Ectodermal cell (in vitro differentiated cells): ENCODE results near the gene ARHGEF10L.

Experiments used
- H3K27ac ChIP-seq: 2 replicates; pipeline ENCODE4 v1.7.0; 2013; ENCODE audit warnings: mild to moderate bottlenecking, low read depth, low read length; ENCODE audit not compliant: insufficient read depth, poor library complexity, severe bottlenecking
- H3K27me3 ChIP-seq: 2 replicates; pipeline ENCODE4 v1.7.0; 2013; ENCODE audit warnings: mild to moderate bottlenecking, low read length; ENCODE audit not compliant: insufficient read depth, control insufficient read depth, poor library complexity, severe bottlenecking
- H3K36me3 ChIP-seq: one replicate; pipeline ENCODE4 v1.7.0; 2013; ENCODE audit warnings: low read length; ENCODE audit not compliant: control insufficient read depth, insufficient read depth
- H3K4me1 ChIP-seq: one replicate; pipeline ENCODE4 v1.7.0; 2013; ENCODE audit warnings: low read length; ENCODE audit not compliant: control insufficient read depth, insufficient read depth
- H3K4me3 ChIP-seq: 2 replicates; pipeline ENCODE4 v1.7.0; 2013; ENCODE audit warnings: low read depth, low read length, control low read depth; ENCODE audit not compliant: insufficient read depth
- H3K9me3 ChIP-seq: 2 replicates; pipeline ENCODE4 v1.7.0; 2013; ENCODE audit warnings: mild to moderate bottlenecking, low read length, moderate library complexity; ENCODE audit not compliant: control insufficient read depth
- WGBS, 2 experiments: methylation state at CpG; one replicate each; pipeline ENCODE4 v1.1.7; 2013; ENCODE audit warnings: missing lambda C conversion rate in 2 of 2; 5-methylcytosine and 5-hydroxymethylcytosine counted together

ARHGEF10L gene

GRCh38 chr1:17599954-17600300 is 60.4 kb downstream of the ARHGEF10L start:
- Histone ChIP-seq H3K4me3 (no peak overlapping the region), H3K9me3 (no peaks in the 10 kb centered on the region), H3K27me3 (no peaks in the 10 kb centered on the region), H3K4me1 (no peaks in the 10 kb centered on the region), H3K36me3 (no peaks in the 10 kb centered on the region), H3K27ac (no peak overlapping the region)
- WGBS, 2 experiments: 93 to 96% methylated on average over 5 of the region's 5 CpGs

DNA sequence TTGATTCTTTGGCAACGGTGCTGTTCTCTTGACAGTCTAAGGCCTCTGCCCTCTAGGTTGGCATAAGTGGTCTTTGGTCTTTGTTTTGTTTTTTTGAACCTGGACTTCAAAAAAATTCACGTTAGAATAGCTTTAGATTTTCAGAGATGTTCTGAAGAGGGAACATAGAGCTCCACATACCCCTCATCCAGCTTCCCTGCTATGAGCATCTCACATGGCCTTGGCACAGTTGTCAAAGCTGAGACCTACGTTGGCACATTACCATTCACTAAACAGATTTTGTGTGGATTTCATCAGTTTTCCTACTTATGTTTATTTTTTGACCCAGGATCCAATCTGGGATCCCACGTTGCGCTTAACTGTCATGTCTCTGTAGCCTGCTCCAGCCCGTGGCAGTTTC is 60.8 kb downstream of the ARHGEF10L start:
- Histone ChIP-seq H3K27ac (no peak overlapping the region), H3K36me3 (no peaks in the 10 kb centered on the region)
- WGBS, 2 experiments: 92 to 95% methylated on average over 6 of the region's 6 CpGs

GRCh38 chr1:17601643-17602382 is 62.3 kb downstream of the ARHGEF10L start:
- Histone ChIP-seq H3K36me3 (no peaks in the 10 kb centered on the region), H3K4me1 (no peaks in the 10 kb centered on the region), H3K27me3 (no peaks in the 10 kb centered on the region), H3K9me3 (no peaks in the 10 kb centered on the region), H3K27ac (no peak overlapping the region), H3K4me3 (no peak overlapping the region)
- WGBS, 2 experiments: 93 to 94% methylated on average over 17 of the region's 17 CpGs

More for the DNA sequence above, 60.8 kb downstream of the ARHGEF10L start:
- Histone ChIP-seq H3K4me1 (no peaks in the 10 kb centered on the region), H3K9me3 (no peaks in the 10 kb centered on the region), H3K27me3 (no peaks in the 10 kb centered on the region), H3K4me3 (no peak overlapping the region)

DNA sequence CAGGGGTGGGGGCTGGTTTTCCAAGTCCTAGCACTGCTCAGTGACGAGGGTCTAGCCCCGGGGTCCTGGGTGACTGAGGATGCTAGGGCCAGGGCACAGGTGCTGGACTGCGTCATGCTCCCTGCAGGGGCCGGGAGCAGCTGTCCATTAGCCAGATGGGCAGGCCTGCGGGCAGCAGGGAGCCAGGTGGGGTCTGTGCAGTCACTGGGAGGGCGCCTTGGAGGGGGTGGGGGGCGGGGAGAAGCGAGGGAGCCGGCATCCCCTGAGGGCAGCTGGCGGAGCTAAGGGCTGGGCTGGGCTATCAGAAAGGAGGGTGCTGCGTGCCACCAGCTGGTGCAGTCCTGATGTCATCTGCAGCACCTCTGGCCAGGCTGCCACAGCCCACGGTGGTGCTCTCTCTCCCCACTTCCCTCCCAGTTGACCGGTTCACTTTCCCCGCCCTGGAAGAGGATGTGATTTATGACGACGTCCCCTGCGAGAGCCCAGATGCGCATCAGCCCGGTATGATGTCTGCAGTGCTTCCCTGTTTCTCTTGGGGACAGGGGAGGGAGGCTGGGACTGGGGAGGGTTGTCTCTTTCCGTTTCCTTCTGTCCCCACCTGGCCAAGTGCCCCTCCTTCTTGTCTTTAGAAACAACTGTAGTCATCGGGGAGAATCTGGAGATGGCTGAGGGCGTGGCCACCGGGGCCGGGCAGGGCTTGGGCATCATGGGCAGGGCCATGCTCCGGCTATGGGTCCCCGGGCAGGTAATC is 63.8 kb downstream of the ARHGEF10L start:
- Histone ChIP-seq H3K4me3 (no peak overlapping the region), H3K27me3 (no peaks in the 10 kb centered on the region), H3K9me3 (no peaks in the 10 kb centered on the region), H3K4me1 (no peaks in the 10 kb centered on the region), H3K36me3 (peaks cover 4% of the 10 kb centered on the region), H3K27ac (peak overlapping the region; percentile 16)
- 85 to 88% methylated on average over 26 of the region's 26 CpGs for WGBS, 2 experiments

GRCh38 chr1:17605582-17606344 is 66.3 kb downstream of the ARHGEF10L start:
- Histone ChIP-seq H3K4me1 (no peaks in the 10 kb centered on the region), H3K27ac (no peak overlapping the region), H3K4me3 (no peak overlapping the region), H3K9me3 (no peaks in the 10 kb centered on the region), H3K36me3 (peaks cover 4% of the 10 kb centered on the region), H3K27me3 (no peaks in the 10 kb centered on the region)
- WGBS, 2 experiments: 92 to 95% methylated on average over 15 of the region's 15 CpGs

GRCh38 chr1:17606826-17607440 is 67.4 kb downstream of the ARHGEF10L start:
- 65 to 66% methylated on average over 14 of the region's 14 CpGs for WGBS, 2 experiments
- H3K9me3 ChIP-seq: no peaks in the 10 kb centered on the region
- H3K4me3 ChIP-seq: no peak overlapping the region
- no peaks in the 10 kb centered on the region for H3K27me3 ChIP-seq
- H3K4me1 ChIP-seq: no peaks in the 10 kb centered on the region
- no peak overlapping the region for H3K27ac ChIP-seq
- H3K36me3 ChIP-seq: peaks cover 4% of the 10 kb centered on the region

DNA sequence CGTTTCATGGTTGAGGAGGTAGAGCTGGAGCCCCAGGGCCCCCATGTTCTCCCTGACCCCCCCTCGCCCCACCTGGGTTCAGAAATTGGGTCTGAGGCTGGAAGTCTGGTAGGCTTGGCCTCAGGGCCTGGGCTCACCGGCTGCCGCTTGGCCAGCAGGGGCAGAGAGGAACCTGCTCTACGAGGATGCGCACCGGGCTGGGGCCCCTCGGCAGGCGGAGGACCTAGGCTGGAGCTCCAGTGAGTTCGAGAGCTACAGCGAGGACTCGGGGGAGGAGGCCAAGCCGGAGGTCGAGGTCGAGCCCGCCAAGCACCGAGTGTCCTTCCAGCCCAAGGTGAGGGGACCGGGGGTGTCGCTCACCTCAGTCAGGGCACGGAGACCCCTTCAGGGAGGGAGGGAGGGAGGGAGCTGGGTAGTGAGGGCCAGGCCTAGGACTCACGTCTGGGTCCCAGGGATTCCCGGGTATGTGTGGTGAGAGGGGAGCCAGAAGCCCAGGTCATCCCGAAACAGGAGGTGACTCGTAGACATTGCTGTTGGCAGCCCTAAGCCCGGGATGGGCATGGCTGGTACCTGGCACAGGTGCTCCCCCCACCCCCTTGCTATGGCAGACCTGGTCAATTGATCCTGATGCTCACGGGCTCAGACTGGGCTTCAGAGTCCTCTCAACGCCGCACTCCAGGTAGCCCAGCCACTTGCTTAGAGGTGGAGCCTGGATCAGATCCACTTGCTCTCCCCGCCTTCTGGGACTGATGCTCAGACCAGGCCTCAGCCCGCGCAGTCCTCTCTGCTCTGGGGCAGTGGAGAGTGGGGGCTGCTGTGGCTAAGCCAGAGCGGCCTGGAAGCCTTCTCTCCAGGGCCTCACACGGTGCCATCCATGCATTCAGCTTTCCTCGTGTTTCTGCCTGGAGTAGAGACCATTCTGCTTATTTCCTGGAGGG is 68.4 kb downstream of the ARHGEF10L start:
- 93 to 94% methylated on average over 34 of the region's 34 CpGs for WGBS, 2 experiments
- Histone ChIP-seq H3K4me3 (no peak overlapping the region), H3K27me3 (no peaks in the 10 kb centered on the region), H3K4me1 (no peaks in the 10 kb centered on the region), H3K27ac (no peak overlapping the region), H3K36me3 (peaks cover 4% of the 10 kb centered on the region), H3K9me3 (no peaks in the 10 kb centered on the region)

GRCh38 chr1:17609529-17609928 is 70.0 kb downstream of the ARHGEF10L start:
- no peaks in the 10 kb centered on the region for H3K4me1 ChIP-seq
- 91 to 92% methylated on average over 5 of the region's 5 CpGs for WGBS, 2 experiments
- H3K9me3 ChIP-seq: no peaks in the 10 kb centered on the region
- no peaks in the 10 kb centered on the region for H3K27me3 ChIP-seq
- H3K27ac ChIP-seq: no peak overlapping the region
- peaks cover 4% of the 10 kb centered on the region for H3K36me3 ChIP-seq
- H3K4me3 ChIP-seq: no peak overlapping the region

- no peak overlapping the region for H3K4me3 ChIP-seq
- H3K4me1 ChIP-seq: no peaks in the 10 kb centered on the region
- H3K9me3 ChIP-seq: no peaks in the 10 kb centered on the region
- no peaks in the 10 kb centered on the region for H3K27me3 ChIP-seq
- H3K36me3 ChIP-seq: peaks cover 4% of the 10 kb centered on the region
- no peak overlapping the region for H3K27ac ChIP-seq
- 91 to 92% methylated on average over 5 of the region's 5 CpGs for WGBS, 2 experiments
Observed at GRCh38 chr1:17610085-17610484, 70.6 kb downstream of the ARHGEF10L start.
